Measurements from ENCODE around the gene PRKAG2.
"Not testable (repeated sequence)": the region's sequence is repeated elsewhere in the genome, so short reads cannot be mapped to it uniquely, and the experiment has no call there.

PRKAG2 gene

GRCh38 chr7:151599401-151600227 is 277.3 kb downstream of the PRKAG2 start:
- DNase-seq = peak; percentile 47

DNA sequence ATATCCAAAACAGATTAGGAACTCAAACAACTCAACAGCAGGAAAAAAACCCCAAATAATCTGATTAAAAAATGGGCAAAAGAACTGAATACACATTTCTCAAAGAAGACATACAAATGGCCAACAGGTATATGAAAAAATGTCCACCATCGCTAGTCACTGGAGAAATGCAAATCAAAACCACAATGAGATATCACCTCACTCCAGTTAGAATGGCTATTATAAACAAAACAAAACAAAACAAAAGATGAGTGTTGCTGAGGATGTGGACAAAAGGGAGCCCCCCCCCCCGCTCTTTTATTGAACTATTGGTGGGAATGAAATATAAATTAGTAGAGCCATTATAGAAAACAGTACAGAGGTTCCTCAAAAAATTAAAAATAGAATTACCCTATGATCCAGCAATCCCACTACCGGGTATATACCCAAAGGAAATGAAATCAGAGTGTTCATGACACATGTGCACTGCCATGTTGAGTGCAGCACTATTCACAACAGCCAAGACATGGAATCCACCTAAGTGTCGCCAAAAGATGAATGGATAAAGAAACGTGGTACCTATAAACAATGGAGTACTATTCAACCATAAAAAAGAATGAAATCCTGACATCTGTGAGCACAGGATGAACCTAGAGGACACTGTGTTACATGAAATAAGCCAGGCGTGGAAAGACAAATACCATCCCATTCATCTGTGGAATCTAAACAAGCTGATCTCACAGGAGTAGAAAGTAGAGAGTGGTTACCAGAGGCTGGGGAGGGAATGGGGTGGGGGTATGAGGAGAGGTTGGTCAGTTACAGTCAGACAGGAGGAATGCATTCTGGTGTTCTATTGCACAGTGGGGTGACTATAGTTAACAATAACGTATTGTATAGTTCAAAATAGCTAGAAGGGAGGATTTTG is 279.1 kb downstream of the PRKAG2 start:
- DNase-seq = no peak

DNA sequence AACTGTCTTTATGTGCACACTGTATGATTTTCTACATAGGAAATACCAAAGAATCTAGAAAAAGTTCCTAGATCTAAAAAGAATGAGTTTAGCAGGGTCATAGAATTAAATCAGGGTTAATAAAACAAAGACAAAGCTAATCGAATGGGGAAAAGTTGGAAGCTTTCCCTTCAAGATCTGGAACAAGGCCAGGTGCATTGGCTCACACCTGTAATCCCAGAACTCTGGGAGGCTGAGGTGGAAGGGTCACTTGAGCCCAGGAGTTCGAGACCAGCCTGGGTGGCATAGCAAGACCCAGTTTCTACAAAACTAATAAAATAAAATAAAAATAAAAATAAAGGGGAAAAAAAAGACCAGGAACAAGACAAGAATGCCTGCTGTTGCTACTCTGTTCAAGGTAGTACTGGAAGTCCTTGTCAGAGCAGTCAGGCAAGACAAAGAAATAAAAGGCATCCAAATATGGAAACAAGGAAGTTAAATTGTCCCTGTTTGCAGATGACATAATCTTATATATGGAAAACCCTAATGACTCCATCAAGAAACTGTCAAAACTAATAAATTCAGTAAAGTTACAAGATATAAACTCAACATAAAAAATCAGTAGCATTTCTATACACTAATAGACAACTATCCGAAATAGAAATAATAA is 281.1 kb downstream of the PRKAG2 start:
- DNase-seq = no peak

GRCh38 chr7:151592868-151593486 is 283.9 kb downstream of the PRKAG2 start:
- DNase-seq = no peak

GRCh38 chr7:151592330-151592729 is 284.6 kb downstream of the PRKAG2 start:
- DNase-seq = no peak

GRCh38 chr7:151591866-151592265 is 285.0 kb downstream of the PRKAG2 start:
- no peak for DNase-seq

GRCh38 chr7:151590850-151591771 is 285.8 kb downstream of the PRKAG2 start:
- no peak for DNase-seq

GRCh38 chr7:151590071-151590849 is 286.7 kb downstream of the PRKAG2 start:
- DNase-seq = no peak

DNA sequence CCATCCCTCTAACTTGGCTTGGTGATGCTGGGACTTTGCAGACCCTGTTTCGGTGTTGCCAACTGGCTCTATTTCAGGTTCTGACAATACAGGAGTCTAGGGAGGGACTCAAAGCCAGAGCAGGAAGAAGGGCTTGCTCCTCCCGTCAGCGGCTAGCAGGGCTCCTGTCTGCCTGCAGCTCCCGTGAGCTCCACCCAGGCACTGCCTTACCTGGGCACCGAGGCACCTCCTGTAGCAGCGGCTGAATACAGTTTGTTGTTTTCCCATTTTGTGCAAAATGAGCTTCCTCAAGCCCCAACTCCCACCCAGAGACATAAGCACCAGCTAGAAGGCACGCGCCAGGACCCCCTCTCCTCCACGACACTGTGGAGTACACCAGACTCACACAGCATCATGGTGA is 287.9 kb downstream of the PRKAG2 start:
- DNase-seq = no peak

DNA sequence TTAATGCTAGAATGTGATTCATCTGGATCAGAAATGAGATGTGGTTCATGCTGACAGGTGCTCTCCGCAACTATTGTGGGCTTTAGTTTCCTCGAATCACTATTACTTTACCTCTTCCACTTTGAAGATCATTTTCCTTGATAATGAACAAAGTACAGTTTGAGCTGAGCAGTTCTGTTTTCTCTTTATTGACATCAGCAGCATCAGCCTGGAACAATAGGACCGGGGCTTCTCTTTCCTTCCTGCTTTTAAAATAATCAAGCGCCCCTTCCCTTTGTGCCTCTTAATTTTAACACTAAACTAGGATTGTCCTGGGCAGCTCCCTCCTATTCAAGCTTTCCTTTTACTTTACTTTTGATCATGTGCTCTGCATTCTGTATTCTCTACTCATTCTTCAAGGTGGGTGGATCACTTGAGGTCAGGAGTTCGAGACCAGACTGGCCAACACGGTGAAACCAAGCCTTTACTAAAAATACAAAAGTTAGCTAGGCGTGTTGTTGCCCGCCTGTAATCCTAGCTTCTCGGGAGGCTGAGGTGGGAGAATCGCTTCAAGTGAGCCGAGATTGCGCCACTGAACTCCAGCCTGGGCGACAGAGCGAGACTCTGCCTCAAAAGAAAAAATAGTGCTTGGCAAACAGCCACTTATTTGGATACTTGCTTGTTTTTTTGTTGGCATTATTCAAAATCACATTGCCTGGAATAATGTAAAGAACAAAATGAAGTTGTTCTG is 290.2 kb downstream of the PRKAG2 start:
- DNase-seq = no peak

- DNase-seq = no peak
Observed at GRCh38 chr7:151585744-151586393, 291.0 kb downstream of the PRKAG2 start.

- DNase-seq = no peak
Observed at GRCh38 chr7:151581741-151582140, 295.2 kb downstream of the PRKAG2 start.

DNA sequence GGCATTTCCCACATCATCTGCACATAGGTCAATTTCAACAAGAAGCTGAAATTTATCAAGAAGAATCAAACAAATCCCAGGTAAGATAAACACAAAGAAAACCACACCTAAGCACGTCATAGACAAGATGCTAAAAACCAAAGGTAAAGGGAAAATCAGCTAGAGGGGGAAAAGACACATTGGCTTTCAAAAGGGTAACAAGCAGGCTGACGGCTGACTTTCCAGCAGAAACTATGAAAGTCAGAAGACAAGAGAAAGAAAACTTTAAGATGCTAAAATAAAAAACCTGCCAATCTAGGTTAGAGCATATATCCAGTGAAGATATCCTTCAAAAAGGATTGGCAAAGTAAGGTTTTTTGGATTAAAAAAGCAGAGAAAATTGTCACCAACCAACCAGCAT is 297.3 kb downstream of the PRKAG2 start:
- DNase-seq = no peak

DNA sequence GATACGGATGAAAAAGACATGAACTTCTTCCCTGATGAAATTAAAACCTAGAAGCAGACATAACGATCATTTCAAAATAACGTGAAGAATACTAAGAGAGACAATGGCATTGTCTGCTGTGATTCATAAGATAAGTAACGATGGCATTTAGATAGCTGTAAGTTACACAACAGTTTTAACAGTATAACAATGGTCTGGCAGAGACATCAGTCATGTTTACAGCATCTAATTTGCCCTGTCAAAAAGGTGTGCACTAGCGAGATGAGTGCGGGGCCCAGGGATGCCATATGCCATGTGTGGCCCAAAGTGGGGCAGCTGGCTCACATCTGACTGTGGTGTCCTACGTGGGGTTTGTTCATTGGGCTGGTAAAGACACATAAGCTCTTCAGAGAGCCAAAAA is 301.5 kb downstream of the PRKAG2 start:
- DNase-seq = no peak

GRCh38 chr7:151573046-151573445 is 303.9 kb downstream of the PRKAG2 start:
- DNase-seq = not testable (repeated sequence)

GRCh38 chr7:151572136-151572535 is 304.8 kb downstream of the PRKAG2 start:
- no peak for DNase-seq

DNA sequence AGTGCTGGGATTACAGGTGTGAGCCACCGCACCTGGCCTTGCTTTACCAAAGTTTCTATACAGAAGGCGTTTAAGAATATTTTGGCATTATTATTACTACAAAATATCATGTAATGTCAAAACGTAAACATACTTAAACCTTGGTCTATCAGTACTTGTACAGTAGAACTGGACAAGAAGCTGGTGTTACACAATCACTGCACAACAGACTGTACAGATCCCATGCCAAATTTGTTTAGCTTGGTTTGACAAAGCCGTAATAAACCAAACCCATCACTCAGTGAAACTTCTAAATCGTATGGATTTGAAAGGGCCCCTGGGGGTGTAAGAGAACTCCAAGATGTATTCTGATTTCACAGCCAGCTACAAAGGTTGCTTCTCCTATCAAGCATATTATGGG is 305.4 kb downstream of the PRKAG2 start:
- no peak for DNase-seq

GRCh38 chr7:151570366-151570915 is 306.5 kb downstream of the PRKAG2 start:
- DNase-seq = no peak
